Caki2 (cell line): Measurements from ENCODE around the gene KRTAP5-8. TPM values are rescaled to one million over a fixed set of nuclear protein-coding genes. Genes with fewer than 3 reads are reported as not detected.
"Not testable (repeated sequence)": the region's sequence is repeated elsewhere in the genome, so short reads cannot be mapped to it uniquely, and the experiment has no call there.

Source experiments
- DNase-seq: peaks from one replicate; pipeline ENCODE4 v3.0.0-alpha.2; 2015; ENCODE audit warnings: low read depth
- in situ Hi-C: cut with HindIII; loops from 2 replicates; pipeline ENCODE4 v1.10.0; 2016; ENCODE audit warnings: low sequenced_read_pairs, low pct_unique_long_range_greater_than_20kb, mixed read lengths
- total RNA-seq: library from RNA; depleted of rRNA; stranded (reverse); fragments of >200 nt; shearing (Covaris generic); gene quantifications from 2 replicates; pipeline ENCODE4 v1.2.3, GENCODE V29; 2014; ENCODE audit warnings: low replicate concordance

KRTAP5-8 gene
- total RNA-seq, 1 experiment from 2014 or later, result not detected

- in situ Hi-C loops, result no loop called here
- no peak for DNase-seq
Measured at GRCh38 chr11:71504531-71504930, 33.3 kb upstream of the KRTAP5-8 start.

- in situ Hi-C loops, result no loop called here
- no peak for DNase-seq
Measured at GRCh38 chr11:71505001-71505400, 32.8 kb upstream of the KRTAP5-8 start.

GRCh38 chr11:71505781-71506180 lies 32.0 kb upstream of the KRTAP5-8 start:
- no peak for DNase-seq
- in situ Hi-C loops, result no loop called here

GRCh38 chr11:71507102-71507501 lies 30.7 kb upstream of the KRTAP5-8 start:
- in situ Hi-C loops, result no loop called here

GRCh38 chr11:71518506-71519471 lies 19.0 kb upstream of the KRTAP5-8 start:
- no peak for DNase-seq
- in situ Hi-C loops, result no loop called here

More at GRCh38 chr11:71507102-71507501, 30.7 kb upstream of the KRTAP5-8 start:
- no peak for DNase-seq

- in situ Hi-C loops, result no loop called here
- DNase-seq, result no peak
Measured at GRCh38 chr11:71519546-71519945, 18.3 kb upstream of the KRTAP5-8 start.

GRCh38 chr11:71525188-71525937 lies 12.5 kb upstream of the KRTAP5-8 start:
- DNase-seq, result no peak
- in situ Hi-C loops, result no loop called here

GRCh38 chr11:71525938-71526495 lies 11.8 kb upstream of the KRTAP5-8 start:
- DNase-seq, result no peak
- in situ Hi-C loops, result no loop called here

- in situ Hi-C loops, DNase-seq: not testable (repeated sequence)
Measured at GRCh38 chr11:71526796-71527575, 10.8 kb upstream of the KRTAP5-8 start, which contains the start of gene KRTAP5-7. Gene KRTAP5-7, plus strand, starts transcription at chr11:71527267. Its CDS starts 34 bp downstream, at chr11:71527301.

- in situ Hi-C loops, result no loop called here
Measured at GRCh38 chr11:71527576-71528210, 10.1 kb upstream of the KRTAP5-8 start.

GRCh38 chr11:71530602-71531001 lies 7.2 kb upstream of the KRTAP5-8 start:
- in situ Hi-C loops, result no loop called here

More at GRCh38 chr11:71527576-71528210, 10.1 kb upstream of the KRTAP5-8 start:
- DNase-seq, result no peak

GRCh38 chr11:71532036-71532610 lies 5.7 kb upstream of the KRTAP5-8 start:
- DNase-seq, result no peak
- in situ Hi-C loops, result no loop called here

More at GRCh38 chr11:71530602-71531001, 7.2 kb upstream of the KRTAP5-8 start:
- DNase-seq, result no peak

- DNase-seq, in situ Hi-C loops: not testable (repeated sequence)
Measured at GRCh38 chr11:71534711-71535608, 2.9 kb upstream of the KRTAP5-8 start.

- no peak for DNase-seq
- in situ Hi-C loops, result no loop called here
Measured at GRCh38 chr11:71535825-71536224, 2.0 kb upstream of the KRTAP5-8 start.

GRCh38 chr11:71537537-71537936 lies 288 bp upstream of the KRTAP5-8 start:
- DNase-seq, result no peak
- in situ Hi-C loops, result no loop called here

- in situ Hi-C loops, result no loop called here
- no peak for DNase-seq
Measured at GRCh38 chr11:71538666-71538990, 803 bp downstream of the KRTAP5-8 start.
